NCI-H1105 treated with DMSO at 0.1 percent for 48 hours (cell line): ENCODE results near the gene R3HDM2.

ENCODE experiments used
- DNase-seq: peaks from one replicate; lab custom pipeline; 2025; lab: John Stamatoyannopoulos, UW

R3HDM2 gene

DNA sequence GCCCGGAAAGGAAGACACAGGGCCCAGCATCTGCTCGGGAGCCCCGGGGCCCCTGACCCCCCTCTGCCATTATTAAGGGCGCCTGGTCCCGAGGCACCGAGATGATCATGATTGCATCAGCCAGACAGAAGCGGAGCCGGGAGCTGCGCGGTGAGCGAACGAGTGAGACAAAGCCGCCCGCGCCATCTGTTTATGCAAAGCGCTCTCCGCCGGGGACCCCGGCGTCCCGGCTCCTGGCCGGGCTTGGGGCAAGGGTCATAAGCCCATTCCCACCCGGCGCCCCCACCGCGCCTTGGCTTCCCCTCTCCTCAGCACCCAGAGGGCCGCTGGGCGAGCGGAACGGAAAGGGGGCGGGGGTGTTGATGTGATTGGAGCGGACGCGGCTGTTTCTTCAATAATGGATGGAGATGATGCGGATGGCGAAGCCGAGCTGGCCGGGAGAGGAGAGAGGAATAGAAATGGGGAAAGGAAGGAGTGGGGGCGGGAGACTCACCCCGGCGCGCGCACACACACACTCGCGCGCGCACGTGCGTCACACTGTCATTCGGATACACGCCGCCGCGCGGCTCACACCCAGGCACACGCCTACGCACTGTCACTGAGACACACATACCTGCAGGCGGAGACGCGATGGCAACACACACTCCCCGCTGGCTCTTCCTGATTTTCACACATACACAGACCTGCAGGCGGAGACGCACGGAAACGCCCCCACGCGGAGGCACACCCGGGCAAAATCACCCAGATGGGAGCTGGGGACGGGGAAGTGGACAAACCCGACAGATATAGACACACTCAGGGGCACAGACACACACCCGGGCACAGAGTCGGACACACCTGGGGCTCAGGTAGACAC is 190.5 kb downstream of the R3HDM2 start:
- DNase-seq: peak; percentile 46

DNA sequence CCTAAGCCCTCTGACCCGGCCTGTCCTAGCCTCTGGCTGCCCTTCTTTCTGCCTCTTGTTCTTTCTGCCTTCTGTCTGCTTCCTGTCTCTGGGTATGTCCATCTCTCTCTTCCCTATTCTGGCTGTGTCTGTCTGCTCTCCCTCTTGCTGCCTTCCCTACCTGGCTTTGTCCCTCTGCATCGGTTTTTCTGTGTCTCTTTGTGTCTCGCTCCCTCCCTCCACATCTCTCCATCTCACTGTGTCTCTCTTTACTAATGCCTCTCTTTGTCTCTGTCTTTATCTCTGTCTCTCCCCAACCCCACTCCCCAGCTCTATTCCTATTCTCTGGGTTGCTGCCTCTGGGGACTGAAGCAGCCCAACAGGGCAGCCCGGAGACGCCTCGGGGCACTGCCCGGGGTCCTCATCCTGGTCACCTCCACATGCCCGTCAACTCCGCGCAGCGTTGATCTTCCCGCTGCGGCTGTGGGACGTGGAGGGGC is 191.2 kb downstream of the R3HDM2 start:
- DNase-seq: peak; percentile 32

DNA sequence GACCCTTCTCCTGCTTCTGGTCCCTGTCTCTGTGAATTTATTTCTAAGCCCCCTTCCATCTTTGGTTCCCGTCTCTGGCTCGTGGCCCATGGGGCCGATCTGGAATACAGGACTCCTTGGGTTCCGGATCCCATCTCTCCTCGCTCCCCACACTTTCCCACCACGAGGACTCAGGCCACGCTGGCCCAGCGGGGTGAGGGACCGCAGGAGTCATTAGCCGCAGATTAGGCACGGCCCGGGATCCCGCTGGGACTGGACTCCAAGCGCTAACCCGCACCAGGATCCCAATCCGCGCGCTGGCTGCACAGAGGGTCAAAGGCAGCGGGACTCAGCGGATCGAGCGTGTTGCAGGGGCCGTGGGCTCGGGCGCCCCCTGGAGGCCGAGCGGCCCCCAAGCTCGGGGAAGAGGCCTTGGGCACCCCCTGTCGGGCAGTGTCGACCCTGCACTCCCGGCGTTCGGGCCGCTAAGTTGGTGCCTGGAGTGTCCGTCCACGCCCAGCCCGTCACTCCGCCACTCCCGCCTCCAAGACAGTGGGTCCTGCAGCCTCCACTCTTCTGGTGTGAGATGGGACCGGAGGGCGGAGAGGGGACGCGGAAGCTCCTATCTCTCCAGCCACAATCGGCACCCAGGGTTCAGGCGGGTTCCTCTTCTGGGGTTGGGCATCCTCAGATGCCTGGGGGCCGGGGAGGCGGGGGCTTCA is 191.8 kb downstream of the R3HDM2 start:
- peak; percentile 78 for DNase-seq

DNA sequence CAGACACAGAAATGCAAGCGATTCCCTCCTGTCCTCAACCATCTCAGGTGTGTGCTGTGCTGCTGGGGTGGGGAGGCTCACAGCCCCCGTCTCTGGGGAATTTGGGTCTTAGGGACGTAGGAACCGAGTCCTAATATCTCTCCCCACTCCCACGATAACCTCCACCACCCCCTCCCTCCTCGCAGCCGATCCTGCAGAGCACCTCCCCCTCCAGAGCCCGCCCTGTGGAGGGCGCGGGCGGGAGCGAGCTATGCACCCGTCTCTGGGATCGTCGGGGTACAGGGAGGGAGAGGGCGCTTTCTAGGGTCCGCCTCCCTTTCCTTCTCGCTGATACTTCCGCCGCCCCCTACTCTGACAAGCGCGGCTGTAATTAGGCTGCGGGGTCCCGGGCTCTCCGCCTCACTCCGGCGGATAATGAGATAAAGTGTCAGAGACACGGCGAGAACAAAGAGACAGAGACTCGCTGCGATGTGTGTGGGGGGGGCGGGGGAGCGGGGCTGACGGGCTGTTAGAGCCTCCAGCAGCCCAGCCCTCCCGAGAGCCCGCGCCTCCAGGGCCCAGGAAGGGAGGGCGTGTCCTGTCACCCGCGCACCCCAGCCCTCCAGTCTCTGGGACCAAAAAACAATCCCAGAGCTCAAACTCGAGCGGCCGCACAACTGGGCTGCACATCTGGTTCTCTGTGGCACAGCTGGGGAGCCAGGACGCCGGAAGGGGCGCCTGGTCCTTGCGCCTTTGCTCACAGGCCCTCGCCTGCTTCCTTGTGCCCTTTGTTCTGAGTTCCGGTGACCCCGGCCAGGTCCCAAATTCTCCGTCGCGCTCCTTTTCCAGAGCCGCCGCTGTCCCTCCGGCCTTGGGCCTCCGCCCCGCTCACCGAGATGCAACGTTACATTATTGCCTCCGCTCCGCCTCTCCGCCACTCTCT is 192.7 kb downstream of the R3HDM2 start:
- DNase-seq: peak; percentile 14

DNA sequence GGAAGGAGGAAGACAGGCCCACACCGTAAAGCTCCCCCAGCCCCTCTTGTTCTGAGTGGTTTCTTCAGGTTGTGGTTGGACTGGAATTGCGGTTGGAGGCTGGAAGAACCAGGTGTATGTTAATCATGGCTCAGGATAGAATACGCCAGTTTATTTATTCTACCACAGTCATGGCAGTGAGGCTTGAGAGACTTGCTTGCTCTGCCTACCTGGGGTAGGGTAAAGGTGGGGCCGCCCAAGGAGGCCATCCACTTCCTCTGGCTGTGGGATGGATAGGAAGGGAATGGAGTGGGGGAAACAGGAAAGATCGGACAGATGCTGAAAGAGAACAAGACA is 193.3 kb downstream of the R3HDM2 start:
- DNase-seq: no peak

DNA sequence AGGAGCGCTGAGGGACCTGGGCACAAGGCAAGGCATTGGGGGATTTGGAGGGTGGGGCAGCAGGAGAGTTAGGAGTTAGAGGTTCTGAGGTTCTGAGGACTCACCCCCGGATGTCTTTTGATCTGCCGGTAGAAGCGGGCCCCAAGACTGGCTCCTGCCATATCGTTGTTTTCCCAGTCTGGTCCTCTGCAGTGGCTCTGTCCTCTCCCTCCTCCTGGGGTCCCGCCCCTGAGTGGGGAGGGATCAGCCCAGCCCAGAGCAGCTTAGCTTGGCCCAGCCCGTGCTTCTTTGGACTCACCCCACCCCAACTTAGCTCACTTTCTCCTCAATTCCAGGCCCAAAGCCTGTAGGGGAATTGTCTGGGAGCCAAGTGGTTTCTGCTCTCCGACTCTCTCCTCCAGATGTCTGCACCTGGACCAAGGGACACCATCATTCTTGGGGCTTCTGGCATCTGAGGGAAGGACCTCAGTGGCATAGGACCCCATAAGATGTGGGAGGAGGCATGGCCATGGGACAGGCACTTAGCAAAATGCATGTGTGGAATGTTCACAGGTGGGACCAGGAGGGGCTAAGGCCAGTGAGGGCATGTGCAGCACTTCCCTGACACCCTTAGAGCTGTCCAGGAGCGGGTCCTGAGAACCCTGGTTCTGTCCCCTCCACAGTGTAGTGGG is 193.8 kb downstream of the R3HDM2 start:
- no peak for DNase-seq

DNA sequence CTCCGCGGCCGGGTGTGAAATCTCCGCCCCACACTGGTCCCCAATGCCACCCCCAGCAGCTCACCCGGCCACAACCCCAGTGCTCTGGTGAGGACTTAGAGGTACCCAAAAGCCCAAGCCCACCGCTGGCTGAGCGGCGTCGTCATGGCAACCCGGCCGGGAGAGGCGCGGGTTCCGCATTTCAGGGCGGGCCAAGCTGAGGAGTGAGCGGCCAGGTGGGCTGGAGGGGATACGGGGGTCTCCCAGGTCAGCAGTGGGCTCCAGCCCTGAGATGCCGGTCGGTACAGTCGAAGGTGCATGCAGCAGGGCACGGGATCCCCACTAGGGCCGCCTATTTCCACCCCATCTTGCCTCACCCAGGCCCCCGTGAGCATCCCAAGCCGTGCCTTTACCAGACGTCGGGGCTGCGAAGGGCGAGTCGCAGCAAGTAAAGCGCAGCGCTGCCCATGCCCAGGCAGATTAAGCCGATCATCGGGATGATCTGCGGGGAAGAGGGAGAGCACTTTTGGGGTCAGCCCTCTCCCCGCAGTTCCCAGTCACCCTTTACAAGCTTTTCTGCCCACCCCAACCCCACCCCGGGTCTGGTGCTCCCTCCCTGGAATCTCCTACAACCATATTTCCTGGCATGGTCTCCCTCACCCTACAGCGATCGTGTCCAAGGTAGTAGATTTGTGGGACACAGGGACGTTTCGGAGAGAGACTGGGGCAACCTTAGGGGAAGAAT is 194.5 kb downstream of the R3HDM2 start:
- DNase-seq: no peak

DNA sequence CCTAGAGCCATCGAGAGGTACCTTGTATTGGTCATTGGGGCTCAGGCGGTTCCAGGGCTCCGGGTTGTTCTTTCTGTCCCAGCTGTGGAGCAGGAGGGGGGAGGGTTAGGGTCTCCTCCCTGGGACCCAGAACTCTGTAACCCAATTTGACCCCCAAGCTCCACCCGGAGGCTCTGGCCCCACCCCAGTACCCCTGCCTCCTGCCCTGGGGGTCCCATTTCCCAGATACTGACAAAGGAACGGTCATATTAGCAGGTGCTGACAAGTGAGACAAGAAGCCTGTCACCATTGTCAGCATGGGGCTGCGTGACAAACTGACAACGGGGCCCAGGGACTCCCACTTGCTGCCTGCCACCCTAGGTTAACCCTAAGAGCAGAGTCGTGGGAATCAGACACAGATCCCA is 195.1 kb downstream of the R3HDM2 start:
- DNase-seq: no peak

DNA sequence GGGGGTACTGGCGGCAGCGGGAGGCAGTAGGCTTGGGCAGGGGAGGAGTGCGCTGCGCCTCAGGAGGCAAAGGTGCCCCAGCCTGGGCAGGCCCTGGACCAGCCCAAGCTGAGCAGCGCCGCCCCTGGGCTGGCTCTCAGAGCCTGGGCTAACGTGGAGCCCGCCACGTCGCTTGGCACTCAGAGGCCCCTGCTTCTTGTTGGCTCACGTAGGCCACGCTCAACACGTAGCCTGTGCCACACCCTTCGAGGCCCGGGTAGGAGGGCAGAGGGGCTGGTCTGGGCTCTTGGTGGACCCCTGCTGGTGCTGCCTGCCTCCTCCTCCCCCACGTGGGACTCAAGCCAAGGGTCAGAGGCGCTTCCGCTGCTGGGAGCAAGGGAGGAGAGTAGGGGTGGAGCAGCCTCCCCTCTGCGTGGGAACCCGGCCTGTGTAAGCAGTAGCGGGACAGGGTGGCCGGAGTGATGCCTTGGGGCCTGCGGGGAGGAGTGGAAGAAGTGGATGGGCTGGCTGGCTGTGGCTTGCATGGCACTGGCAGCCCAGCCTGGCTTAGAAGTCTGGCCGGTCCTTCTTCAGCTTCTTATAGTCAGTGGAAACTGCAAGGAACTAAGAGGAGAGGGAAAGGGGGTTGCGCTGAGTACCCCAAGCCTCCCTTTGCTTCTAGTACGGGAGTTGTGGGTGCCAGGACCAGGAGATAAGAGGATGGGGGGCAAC is 195.7 kb downstream of the R3HDM2 start:
- DNase-seq: no peak

DNA sequence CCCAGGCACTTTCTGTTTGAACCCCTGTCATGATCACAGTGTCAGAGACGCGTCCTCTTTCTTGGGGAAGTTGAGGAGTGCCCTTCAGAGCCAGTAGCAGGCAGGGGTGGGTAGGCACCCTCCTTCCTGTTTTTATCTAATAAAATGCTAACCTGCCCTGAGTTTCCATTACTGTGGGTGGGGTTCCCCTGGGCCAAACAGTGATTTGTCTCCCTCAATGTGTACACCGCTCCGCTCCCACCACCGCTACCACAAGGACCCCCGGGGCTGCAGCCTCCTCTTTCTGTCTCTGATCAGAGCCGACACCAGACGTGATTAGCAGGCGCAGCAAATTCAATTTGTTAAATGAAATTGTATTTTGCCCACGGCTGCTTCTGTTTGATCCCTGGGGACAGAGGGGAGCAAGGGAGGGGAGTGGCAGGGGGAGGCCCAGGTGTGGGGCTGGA is 196.2 kb downstream of the R3HDM2 start:
- no peak for DNase-seq

DNA sequence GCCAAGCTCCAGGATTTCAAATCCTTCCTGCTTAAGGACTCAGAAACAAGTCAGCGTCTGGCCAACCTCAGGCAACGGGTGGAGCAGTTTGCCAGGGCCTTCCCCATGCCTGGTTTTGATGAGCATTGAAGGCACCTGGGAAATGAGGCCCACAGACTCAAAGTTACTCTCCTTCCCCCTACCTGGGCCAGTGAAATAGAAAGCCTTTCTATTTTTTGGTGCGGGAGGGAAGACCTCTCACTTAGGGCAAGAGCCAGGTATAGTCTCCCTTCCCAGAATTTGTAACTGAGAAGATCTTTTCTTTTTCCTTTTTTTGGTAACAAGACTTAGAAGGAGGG is 196.6 kb downstream of the R3HDM2 start:
- DNase-seq: no peak

DNA sequence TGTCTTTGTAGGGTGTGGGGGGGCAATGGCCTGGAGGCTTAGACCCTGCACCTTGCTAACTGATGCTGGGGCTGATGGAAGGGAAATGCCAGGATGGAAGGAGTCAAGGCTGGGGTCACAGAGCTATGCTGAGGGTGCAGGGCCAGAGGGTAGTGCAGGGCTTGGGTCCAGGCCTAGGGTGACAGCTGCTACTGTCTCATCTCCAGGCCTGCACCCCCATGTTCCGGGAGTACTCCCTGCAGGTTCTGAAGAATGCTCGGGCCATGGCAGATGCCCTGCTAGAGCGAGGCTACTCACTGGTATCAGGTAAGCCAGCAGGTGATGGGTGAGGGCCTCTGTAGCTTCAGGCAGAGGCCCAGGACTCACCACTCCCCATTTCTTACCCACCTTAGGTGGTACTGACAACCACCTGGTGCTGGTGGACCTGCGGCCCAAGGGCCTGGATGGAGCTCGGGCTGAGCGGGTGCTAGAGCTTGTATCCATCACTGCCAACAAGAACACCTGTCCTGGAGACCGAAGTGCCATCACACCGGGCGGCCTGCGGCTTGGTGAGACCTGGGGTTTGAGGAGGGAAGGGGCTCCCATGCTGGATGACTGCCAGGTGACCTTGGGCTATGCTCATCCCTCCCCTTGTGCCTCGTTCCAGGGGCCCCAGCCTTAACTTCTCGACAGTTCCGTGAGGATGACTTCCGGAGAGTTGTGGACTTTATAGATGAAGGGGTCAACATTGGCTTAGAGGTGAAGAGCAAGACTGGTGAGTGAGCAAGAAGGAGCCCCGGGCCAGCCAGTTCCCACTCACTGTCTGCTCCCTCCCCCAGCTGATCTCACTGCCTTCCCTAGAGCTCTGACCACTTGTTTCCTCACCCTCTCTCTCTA is 197.2 kb downstream of the R3HDM2 start:
- no peak for DNase-seq

DNA sequence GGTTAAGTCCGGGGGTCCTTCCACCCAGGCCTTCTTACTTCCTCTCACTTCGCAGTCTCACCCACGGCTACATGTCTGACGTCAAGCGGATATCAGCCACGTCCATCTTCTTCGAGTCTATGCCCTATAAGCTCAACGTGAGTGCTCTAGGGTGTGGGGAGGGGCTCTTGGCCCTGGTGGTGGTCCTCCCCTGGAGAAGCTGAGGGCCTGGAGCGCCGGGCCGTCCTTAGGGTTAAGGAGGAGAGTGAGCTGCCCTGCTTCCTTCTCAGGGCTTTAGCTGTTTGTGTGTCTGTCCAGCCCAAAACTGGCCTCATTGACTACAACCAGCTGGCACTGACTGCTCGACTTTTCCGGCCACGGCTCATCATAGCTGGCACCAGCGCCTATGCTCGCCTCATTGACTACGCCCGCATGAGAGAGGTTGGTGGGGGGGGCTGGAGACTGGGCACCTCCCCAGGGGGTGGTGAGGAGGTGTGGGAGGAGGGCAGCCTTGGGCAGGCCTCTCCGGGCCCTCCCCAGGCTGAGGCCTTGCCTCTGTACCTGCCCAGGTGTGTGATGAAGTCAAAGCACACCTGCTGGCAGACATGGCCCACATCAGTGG is 198.6 kb downstream of the R3HDM2 start:
- DNase-seq: no peak

DNA sequence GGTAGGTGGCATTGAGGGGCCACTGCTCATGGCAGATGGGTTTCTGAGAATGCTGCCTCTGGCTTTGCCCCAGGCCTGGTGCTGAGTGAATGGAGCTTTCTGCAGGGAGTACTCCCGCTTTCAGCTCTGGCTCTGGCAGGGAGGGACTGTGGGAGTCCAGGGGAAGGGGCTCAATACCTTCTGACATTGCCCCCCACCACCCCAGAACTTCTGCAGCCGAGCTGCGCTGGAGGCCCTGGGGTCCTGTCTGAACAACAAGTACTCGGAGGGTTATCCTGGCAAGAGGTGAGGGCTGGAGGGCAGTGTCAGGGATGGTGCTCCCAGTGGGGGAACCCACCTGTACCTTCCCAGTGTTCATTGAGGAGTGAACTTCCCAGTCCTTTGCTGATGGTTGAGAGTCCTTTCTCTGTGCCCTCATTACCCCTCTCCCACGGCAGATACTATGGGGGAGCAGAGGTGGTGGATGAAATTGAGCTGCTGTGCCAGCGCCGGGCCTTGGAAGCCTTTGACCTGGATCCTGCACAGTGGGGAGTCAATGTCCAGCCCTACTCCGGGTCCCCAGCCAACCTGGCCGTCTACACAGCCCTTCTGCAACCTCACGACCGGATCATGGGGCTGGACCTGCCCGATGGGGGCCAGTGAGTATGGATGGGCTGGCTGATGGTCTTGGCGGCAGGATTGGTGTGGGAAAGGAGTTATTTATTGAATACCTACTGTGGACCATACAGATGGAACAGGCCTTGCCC is 199.4 kb downstream of the R3HDM2 start:
- no peak for DNase-seq

DNA sequence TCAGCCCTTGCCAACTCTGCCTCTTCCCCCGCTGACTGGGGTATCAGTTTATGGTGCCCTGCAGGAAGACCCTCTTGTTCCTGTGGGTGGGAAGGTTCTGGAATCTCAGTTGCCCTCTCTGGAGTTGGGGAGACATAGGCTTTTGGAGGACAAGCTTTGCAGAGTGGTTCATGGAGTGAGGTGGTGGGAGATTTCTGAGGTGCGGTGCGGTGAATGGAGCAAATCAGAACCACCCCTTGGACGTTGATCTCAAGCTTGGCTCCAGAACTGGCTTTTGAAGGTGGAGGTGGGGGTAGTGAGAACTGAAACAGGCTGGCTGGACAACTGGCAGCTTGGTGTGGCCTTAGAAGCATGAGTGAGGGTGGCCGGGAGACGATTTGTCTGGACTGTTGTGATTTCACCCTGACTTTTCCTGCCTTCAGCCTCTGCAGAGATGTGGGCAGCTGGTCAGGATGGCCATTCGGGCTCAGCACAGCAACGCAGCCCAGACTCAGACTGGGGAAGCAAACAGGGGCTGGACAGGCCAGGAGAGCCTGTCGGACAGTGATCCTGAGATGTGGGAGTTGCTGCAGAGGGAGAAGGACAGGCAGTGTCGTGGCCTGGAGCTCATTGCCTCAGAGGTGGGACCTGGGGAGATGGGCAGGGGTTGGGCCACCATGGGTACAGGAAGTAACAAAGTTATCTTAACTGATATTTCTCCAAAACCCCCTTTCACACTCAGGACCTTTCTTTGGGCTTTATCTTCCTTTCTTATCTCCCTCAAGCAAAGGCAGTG is 200.3 kb downstream of the R3HDM2 start:
- DNase-seq: no peak

DNA sequence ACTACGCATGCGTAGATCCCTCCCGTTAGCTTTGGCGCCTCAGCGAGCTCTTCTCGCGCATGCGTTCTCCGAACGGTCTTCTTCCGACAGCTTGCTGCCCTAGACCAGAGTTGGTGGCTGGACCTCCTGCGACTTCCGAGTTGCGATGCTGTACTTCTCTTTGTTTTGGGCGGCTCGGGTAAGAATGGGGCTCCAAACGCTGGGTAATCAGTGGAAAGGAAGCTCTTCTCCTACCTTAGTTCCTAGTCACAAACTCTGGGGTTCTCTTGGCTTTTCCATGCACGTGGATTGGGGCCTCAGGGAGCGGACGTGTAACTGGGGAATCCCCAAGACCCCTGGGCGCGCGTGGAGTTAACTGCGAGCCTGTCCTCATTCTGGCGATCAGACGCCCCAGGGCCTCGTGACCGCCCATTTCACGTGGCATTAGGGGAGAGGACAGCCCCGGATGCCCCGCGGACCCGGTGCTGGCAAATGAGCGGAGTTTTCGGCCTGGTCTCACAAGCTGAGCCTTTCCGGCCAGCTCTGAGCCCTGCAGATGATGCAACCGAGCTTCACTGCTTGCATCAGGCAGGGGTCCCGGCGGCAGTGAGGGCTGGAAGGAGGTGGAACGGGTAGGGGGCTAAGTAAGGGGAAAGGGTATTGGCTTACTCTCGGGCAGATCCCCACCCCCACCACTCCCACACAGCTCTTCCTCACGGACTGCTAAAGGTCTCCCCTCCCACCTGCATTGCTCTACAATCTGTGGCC is 201.0 kb downstream of the R3HDM2 start, which contains the start of gene SHMT2:
Gene SHMT2 (plus strand): TSS at position 78 of the 747 bp plus-strand sequence. CDS start 68 bp downstream, at position 146.
- DNase-seq: peak; percentile 86
